ENCODE data around the gene RAF1. TPM values are rescaled to one million over a fixed set of nuclear protein-coding genes. Genes with fewer than 3 reads are reported as not detected.

Gene RAF1
- total and polyA plus RNA-seq, 2 of the 8 experiments (the other 6 are each of a cell fraction or from before 2014, with no cell fraction given): 103 to 118 TPM

GRCh38 chr3:12687948-12688347 is 24.0 kb upstream of the RAF1 start (continued):
- TF ChIP-seq SP4 (IDR thresholded peaks at IDR 0.05; ENCODE audit: low read length) (no peak), POLR2AphosphoS5 (IDR thresholded peaks at IDR 0.05; ENCODE audit: low read depth, low read length) (no peak), CTBP2 (IDR thresholded peaks at IDR 0.05; ENCODE audit: borderline replicate concordance, insufficient read depth, insufficient read length, low read length) (no peak), RNF2 (IDR thresholded peaks at IDR 0.05; ENCODE audit: borderline replicate concordance, low read depth, low read length, missing control alignments, poor library complexity, severe bottlenecking) (no peak), USF2 (IDR thresholded peaks at IDR 0.05; ENCODE audit: low read length) (no peak), FOSL1 (IDR thresholded peaks at IDR 0.05; ENCODE audit: insufficient read depth, low read depth, low read length) (no peak), ATF3 (IDR thresholded peaks at IDR 0.05; ENCODE audit: insufficient read depth, low read depth, low read length) (no peak), SIRT6 (IDR thresholded peaks at IDR 0.05; ENCODE audit: low read length) (no peak)
